Skeletal muscle satellite cell (primary cell): Measurements from ENCODE around the gene CCDC159.
A peak's percentile ranks its signal among the peaks of the same experiment; 100 is the strongest.

Experiments
- H3K27me3 ChIP-seq: 2 replicates; pipeline ENCODE4 v1.7.0; 2013; ENCODE audit warnings: low read length; ENCODE audit not compliant: control insufficient read depth, insufficient read depth
- H3K36me3 ChIP-seq: 2 replicates; pipeline ENCODE4 v1.7.0; 2013; ENCODE audit warnings: mild to moderate bottlenecking, control low read depth, low read length; ENCODE audit not compliant: insufficient read depth
- H3K4me1 ChIP-seq: 2 replicates; pipeline ENCODE4 v1.7.0; 2013; ENCODE audit warnings: low read length; ENCODE audit not compliant: control insufficient read depth, insufficient read depth
- H3K4me2 ChIP-seq: 2 replicates; pipeline ENCODE4 v1.7.0; 2013; ENCODE audit warnings: mild to moderate bottlenecking, low read length
- H3K4me3 ChIP-seq: 2 replicates; pipeline ENCODE4 v1.7.0; 2013; ENCODE audit warnings: low read length
- H3K9ac ChIP-seq: 2 replicates; pipeline ENCODE4 v1.7.0; 2013; ENCODE audit warnings: mild to moderate bottlenecking, low read depth, low read length, moderate library complexity
- H3K9me3 ChIP-seq: replicated peaks from 2 replicates; pipeline ENCODE4 v1.7.0; 2013; ENCODE audit warnings: mild to moderate bottlenecking, control low read depth, low read length

Gene CCDC159

GRCh38 chr19:11382898-11383705 is 36.8 kb downstream of the CCDC159 start:
- peaks cover 36% of the 10 kb centered on the region for H3K4me1 ChIP-seq
- peak overlapping the region; percentile 64 for H3K4me3 ChIP-seq
- no peaks in the 10 kb centered on the region for H3K9me3 ChIP-seq
- no peaks in the 10 kb centered on the region for H3K36me3 ChIP-seq
- H3K27me3 ChIP-seq = peaks cover 6% of the 10 kb centered on the region
- no peak overlapping the region for H3K9ac ChIP-seq
- H3K4me2 ChIP-seq = peak overlapping the region; percentile 76

DNA sequence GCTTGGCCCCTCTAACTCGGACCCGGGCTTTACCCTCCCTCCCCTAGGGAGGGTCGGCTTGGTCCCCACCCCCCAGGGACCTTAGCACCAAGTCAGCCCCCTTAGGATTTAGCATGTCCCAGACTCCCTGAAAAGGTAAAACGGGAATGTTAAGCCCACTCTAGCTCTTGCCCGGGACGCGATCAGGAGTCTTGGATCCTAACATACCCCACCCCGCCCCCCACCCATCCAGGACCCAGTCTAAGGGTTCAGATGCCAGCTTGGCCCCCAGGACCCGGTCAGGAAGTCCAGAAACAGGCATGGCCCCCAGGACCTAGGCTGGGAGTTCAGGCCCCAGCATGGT is 37.4 kb downstream of the CCDC159 start:
- Histone ChIP-seq H3K9ac (no peak overlapping the region), H3K4me3 (peak overlapping the region; percentile 64)

DNA sequence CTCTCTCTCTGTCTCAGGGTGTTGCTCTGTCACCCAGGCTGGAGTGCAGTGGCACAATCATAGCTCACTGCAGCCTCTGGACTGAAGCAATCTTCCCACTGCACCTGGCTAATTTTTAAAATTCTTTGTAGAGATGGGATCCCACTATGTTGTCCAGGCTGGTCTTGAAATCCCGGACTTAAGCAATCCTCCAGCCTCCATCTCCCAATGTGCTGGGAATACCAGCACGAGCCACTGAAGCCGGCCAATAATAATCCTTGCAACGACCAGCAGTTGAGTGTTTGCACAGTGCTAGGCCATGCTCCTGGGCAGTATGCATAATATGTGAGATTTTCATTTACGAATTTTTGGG is 38.4 kb downstream of the CCDC159 start:
- Histone ChIP-seq H3K4me2 (no peak overlapping the region), H3K4me3 (no peak overlapping the region), H3K36me3 (no peaks in the 10 kb centered on the region), H3K9me3 (no peaks in the 10 kb centered on the region), H3K4me1 (peaks cover 27% of the 10 kb centered on the region), H3K9ac (no peak overlapping the region), H3K27me3 (peaks cover 6% of the 10 kb centered on the region)

More for the DNA sequence above, 37.4 kb downstream of the CCDC159 start:
- Histone ChIP-seq H3K9me3 (no peaks in the 10 kb centered on the region), H3K36me3 (no peaks in the 10 kb centered on the region), H3K4me2 (peak overlapping the region; percentile 76), H3K4me1 (peaks cover 30% of the 10 kb centered on the region), H3K27me3 (peaks cover 6% of the 10 kb centered on the region)

- no peak overlapping the region for H3K9ac ChIP-seq
Measured at GRCh38 chr19:11387162-11388034, 41.1 kb downstream of the CCDC159 start.

GRCh38 chr19:11390359-11390758 is 44.0 kb downstream of the CCDC159 start:
- Histone ChIP-seq H3K36me3 (no peaks in the 10 kb centered on the region), H3K9ac (no peak overlapping the region), H3K27me3 (no peaks in the 10 kb centered on the region), H3K9me3 (no peaks in the 10 kb centered on the region), H3K4me1 (no peaks in the 10 kb centered on the region), H3K4me2 (no peak overlapping the region), H3K4me3 (no peak overlapping the region)

More at GRCh38 chr19:11387162-11388034, 41.1 kb downstream of the CCDC159 start:
- H3K4me1 ChIP-seq = peaks cover 11% of the 10 kb centered on the region
- H3K9me3 ChIP-seq = no peaks in the 10 kb centered on the region
- no peaks in the 10 kb centered on the region for H3K36me3 ChIP-seq
- H3K4me3 ChIP-seq = no peak overlapping the region
- no peak overlapping the region for H3K4me2 ChIP-seq
- peaks cover 6% of the 10 kb centered on the region for H3K27me3 ChIP-seq

- Histone ChIP-seq H3K9ac (no peak overlapping the region), H3K4me1 (no peaks in the 10 kb centered on the region), H3K27me3 (no peaks in the 10 kb centered on the region), H3K9me3 (no peaks in the 10 kb centered on the region), H3K36me3 (no peaks in the 10 kb centered on the region), H3K4me3 (no peak overlapping the region), H3K4me2 (no peak overlapping the region)
Measured at GRCh38 chr19:11390933-11391680, 44.8 kb downstream of the CCDC159 start.

DNA sequence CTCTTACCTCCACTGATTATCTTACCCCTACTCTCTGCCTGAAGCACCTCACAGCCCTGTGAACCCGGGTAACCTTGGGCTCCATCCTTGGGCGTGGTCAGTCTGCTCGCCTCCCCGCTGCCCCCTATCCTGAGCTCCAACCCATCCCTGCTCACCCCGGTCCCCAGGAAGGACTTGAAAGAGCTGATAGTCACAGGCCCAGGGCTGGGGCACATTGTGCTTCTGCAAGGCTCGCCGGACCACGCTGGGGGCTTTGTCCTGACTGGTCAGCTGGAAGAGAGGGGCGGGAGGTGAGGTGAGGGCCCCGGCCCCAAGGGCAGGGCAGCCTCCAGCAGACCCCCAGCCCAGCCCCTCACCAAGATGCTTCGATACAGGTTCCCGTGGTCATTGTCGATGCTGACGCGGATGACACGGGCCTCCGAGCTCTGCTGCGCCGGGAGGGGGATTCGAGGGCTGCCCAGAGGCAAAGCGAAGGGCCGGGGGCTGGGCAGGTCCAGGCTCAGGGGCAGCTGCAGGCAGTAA is 50.8 kb downstream of the CCDC159 start:
- H3K4me2 ChIP-seq = no peak overlapping the region
- no peaks in the 10 kb centered on the region for H3K27me3 ChIP-seq
- H3K9ac ChIP-seq = no peak overlapping the region
- H3K36me3 ChIP-seq = no peaks in the 10 kb centered on the region
- no peaks in the 10 kb centered on the region for H3K9me3 ChIP-seq
- no peak overlapping the region for H3K4me3 ChIP-seq
- no peaks in the 10 kb centered on the region for H3K4me1 ChIP-seq

- H3K4me2 ChIP-seq = no peak overlapping the region
- H3K27me3 ChIP-seq = no peaks in the 10 kb centered on the region
- H3K9ac ChIP-seq = no peak overlapping the region
- no peak overlapping the region for H3K4me3 ChIP-seq
- H3K4me1 ChIP-seq = no peaks in the 10 kb centered on the region
- no peaks in the 10 kb centered on the region for H3K36me3 ChIP-seq
- H3K9me3 ChIP-seq = no peaks in the 10 kb centered on the region
Measured at GRCh38 chr19:11399667-11400066, 53.3 kb downstream of the CCDC159 start.

DNA sequence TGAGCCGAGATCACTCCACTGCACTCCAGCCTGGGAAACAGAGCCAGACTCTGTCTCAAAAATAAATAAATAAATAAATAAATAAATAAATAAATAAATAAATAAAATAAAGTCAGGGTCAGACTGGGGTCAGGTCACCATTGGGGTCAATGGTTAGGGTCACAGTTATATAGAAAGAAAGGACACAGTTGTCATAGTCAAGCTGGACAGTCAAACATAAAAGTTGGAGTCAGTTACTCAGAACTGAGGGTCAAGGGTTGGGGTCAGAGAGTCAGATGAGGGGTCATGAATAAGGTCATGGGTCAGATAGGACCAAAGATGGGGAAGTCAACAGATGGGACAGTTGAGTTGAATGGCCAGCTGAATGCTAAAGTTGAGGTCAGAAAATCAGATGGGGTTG is 54.5 kb downstream of the CCDC159 start:
- Histone ChIP-seq H3K36me3 (no peaks in the 10 kb centered on the region), H3K9ac (no peak overlapping the region), H3K4me3 (no peak overlapping the region), H3K4me1 (no peaks in the 10 kb centered on the region), H3K9me3 (no peaks in the 10 kb centered on the region), H3K27me3 (no peaks in the 10 kb centered on the region), H3K4me2 (no peak overlapping the region)

- Histone ChIP-seq H3K27me3 (no peaks in the 10 kb centered on the region), H3K4me3 (no peak overlapping the region), H3K4me2 (no peak overlapping the region), H3K9ac (no peak overlapping the region), H3K36me3 (no peaks in the 10 kb centered on the region), H3K9me3 (no peaks in the 10 kb centered on the region), H3K4me1 (no peaks in the 10 kb centered on the region)
Measured at GRCh38 chr19:11401808-11402543, 55.7 kb downstream of the CCDC159 start.
